GM21737 (cell line): ENCODE results near the gene A1BG.

Experiments used
- ATAC-seq: cut with Tn5 transposase; IDR thresholded peaks from one replicate; pipeline ENCODE4 v1.9.1; 2021; ENCODE audit warnings: mild to moderate bottlenecking, moderate library complexity; ENCODE audit not compliant: unreplicated experiment

Gene A1BG

DNA sequence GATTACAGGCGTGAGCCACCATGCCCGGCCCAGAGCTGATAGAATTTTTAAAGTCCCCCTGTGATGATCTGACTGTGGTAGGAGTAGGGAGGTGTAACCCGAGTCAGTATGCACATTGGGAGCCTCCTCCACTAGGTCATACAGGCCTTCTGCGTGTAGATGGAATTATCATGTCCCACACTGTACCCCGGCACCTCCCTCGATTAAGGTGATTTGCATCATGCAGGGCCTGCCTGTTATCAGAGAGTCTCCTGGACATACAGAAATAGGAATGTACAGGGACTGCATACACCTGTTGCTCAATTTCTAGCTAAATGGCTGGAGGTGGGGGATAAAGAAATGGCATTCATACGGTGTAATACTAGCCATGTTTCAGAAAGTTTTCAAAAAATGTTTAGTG is 49.0 kb downstream of the A1BG start:
- no peak for ATAC-seq

DNA sequence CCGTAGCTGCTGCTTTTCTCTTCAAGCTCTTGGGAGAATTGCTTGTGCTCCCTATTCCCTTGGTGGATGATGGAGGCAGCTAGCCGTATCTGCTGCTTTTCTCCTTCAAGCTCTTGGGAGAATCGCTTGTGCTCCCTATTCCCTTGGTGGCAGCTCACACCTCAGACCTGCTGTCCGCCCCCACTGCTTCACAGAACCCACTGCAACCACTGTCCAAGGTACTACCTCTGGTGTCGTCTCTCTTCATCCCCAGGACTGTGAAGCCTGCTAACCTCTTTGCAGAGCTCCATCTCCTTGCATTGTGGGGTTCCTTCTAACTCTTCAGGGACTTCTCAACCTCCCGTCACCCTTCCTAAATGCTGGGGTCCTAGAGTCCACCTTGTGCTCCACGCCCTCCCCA is 52.7 kb downstream of the A1BG start:
- ATAC-seq, result no peak

DNA sequence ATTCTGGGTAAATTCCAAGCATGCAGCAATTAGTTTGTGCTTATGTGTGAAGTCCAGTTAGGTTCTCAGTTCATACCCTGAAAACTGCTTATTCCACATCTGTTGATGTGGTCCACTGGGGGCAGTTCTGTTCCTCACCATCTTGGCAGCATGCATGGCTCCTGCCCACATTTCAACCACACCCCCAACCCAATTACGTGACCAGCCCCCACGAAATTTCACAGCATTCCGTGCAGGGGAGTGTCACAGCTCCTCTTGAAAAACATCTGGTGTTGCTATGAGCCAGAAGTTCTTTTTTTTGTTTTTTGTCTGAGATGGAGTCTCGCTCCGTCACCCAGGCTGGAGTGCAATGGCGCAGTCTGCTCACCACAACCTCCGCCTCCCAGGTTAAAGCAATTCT is 57.2 kb downstream of the A1BG start:
- no peak for ATAC-seq
